Stomach (tissue), 9 donors: ENCODE results near the gene CHTF8. TPM values are rescaled to one million over a fixed set of nuclear protein-coding genes. Genes with fewer than 3 reads are reported as not detected.

ENCODE experiments used
- DNase-seq, 2 donors: peaks; one replicate each; pipeline versions ENCODE4 v3.0.0 to v3.0.0-alpha.2; 2013 to 2019
- H3K27ac ChIP-seq, 5 donors: fragments of 200-600 bp in 4 of 5; sonication (generic) in 4 of 5; one replicate each; pipeline ENCODE4 v1.5.1; 2013 to 2019; ENCODE audit warnings: mild to moderate bottlenecking in 1 of 5, moderate library complexity in 1 of 5
- H3K27me3 ChIP-seq, 3 donors: fragments of 200-600 bp; sonication (generic); one replicate each; pipeline ENCODE4 v1.5.1; 2017 to 2019; ENCODE audit warnings: mixed run types in 1 of 3
- H3K36me3 ChIP-seq, 4 donors: fragments of 200-600 bp; sonication (generic); 1 replicate in 3 of 4; 2 replicates in 1 of 4; pipeline ENCODE4 v1.5.1; 2016 to 2019
- H3K4me1 ChIP-seq, 4 donors: fragments of 200-600 bp; sonication (generic); one replicate each; pipeline ENCODE4 v1.5.1; 2016 to 2019
- H3K4me3 ChIP-seq, 4 donors: fragments of 200-600 bp; sonication (generic) in 3 of 4; one replicate each; pipeline ENCODE4 v1.5.1; 2016 to 2019; ENCODE audit warnings: mild to moderate bottlenecking in 1 of 4
- H3K9me3 ChIP-seq, 4 donors: fragments of 200-600 bp; sonication (generic); one replicate each; pipeline ENCODE4 v1.5.1; 2016 to 2019
- EP300 ChIP-seq: sonication (generic); formaldehyde crosslinking; IDR thresholded peaks from one replicate; pipeline ENCODE4 v1.6.1; 2017; ENCODE audit warnings: antibody characterized with exemption
- POLR2A ChIP-seq, 4 donors: fragments of 450-650 bp; IDR thresholded peaks; one replicate each; pipeline ENCODE4 v1.6.1; 2016; ENCODE audit warnings: antibody characterized with exemption in 4 of 4, control low read depth in 2 of 4, mild to moderate bottlenecking in 1 of 4, moderate library complexity in 1 of 4
- POLR2AphosphoS5 ChIP-seq, 3 donors: sonication (generic); formaldehyde crosslinking; IDR thresholded peaks; one replicate each; pipeline ENCODE4 v1.6.1; 2016; ENCODE audit warnings: antibody characterized with exemption in 3 of 3
- WGBS, 5 donors: extraction: QIAGEN DNeasy Blood & Tissue Kit in 3 of 5; methylation state at CpG; one replicate each; pipeline versions ENCODE4 v1.1.5 to v1.1.7; 2013 to 2018; 5-methylcytosine and 5-hydroxymethylcytosine counted together
- intact Hi-C: fragments of 100-400 bp; cut with DNase I; formaldehyde crosslinking; loops from one replicate; pipeline ENCODE4 v1.15.1; 2023; ENCODE audit warnings: low total_unique reads
- polyA plus RNA-seq, 3 donors: library from polyadenylated mRNA; stranded (reverse); fragments of 200-250 nt; gene quantifications; one replicate each; pipeline ENCODE4 v1.2.3, GENCODE V29; 2013
- total RNA-seq, 5 donors: library from RNA; depleted of rRNA; stranded (reverse); fragments of >200 nt; gene quantifications; one replicate each; pipeline versions ENCODE4 v1.1.0 to v1.2.3, GENCODE V29; 2014 to 2016
- TF ChIP-seq, protein P1 (sequence below), 7 experiments: fragments of 450-650 bp in 4 of 7; fragments of 200-600 bp in 3 of 7; sonication (generic) in 3 of 7; IDR thresholded peaks; one replicate each; pipeline ENCODE4 v1.5.1; 2016 to 2019; ENCODE audit warnings: antibody characterized with exemption in 7 of 7, control low read depth in 2 of 7, mild to moderate bottlenecking in 1 of 7
- donor health status: healthy with polysubstance abuse.
- donor health status: Bipolar disorder and iron deficiency.
- donor health status: healthy.

CHTF8 gene
- total and polyA plus RNA-seq, 8 donors, result 12.3 to 83.2 (median 48.9) TPM

DNA sequence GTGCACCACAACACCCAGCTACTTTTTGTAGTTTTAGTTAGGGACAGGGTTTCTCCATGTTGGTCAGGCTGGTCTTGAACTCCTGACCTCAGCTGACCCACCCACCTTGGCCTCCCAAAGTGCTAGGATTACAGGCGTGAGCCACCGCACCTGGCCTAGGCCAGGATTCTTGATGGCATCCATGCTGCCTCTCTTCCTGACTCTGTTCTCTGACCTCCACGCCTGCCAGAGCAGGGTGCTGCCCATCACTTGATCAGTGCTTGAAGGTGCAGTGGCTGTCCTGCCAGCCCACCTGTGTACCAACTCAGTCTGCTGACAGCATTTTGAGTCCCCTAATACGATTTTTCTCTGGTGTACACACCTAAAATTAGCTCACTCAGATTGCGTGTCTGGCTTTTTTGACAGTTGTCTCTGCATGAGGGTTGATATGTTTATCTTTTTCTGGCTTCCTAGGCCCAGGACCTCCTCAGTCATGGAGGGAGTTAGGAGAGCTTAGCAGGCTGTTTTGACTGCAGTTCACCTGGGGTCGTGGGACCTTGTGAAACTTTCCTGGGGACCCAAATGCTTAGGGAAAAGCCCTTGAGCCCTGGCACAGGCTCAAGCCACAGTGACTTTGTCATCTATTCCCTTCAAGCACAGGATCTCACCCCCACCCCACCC, 21.0 kb downstream of the CHTF8 start:
- H3K4me1 ChIP-seq, result peaks cover 18 to 33% (median 31%) of the 10 kb centered on the region in 4 donors
- no peak overlapping the region for H3K4me3 ChIP-seq
- TF ChIP-seq, protein P1, sequence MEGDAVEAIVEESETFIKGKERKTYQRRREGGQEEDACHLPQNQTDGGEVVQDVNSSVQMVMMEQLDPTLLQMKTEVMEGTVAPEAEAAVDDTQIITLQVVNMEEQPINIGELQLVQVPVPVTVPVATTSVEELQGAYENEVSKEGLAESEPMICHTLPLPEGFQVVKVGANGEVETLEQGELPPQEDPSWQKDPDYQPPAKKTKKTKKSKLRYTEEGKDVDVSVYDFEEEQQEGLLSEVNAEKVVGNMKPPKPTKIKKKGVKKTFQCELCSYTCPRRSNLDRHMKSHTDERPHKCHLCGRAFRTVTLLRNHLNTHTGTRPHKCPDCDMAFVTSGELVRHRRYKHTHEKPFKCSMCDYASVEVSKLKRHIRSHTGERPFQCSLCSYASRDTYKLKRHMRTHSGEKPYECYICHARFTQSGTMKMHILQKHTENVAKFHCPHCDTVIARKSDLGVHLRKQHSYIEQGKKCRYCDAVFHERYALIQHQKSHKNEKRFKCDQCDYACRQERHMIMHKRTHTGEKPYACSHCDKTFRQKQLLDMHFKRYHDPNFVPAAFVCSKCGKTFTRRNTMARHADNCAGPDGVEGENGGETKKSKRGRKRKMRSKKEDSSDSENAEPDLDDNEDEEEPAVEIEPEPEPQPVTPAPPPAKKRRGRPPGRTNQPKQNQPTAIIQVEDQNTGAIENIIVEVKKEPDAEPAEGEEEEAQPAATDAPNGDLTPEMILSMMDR (IDR thresholded peaks at IDR 0.05), result no peak
- TF ChIP-seq POLR2AphosphoS5 (IDR thresholded peaks at IDR 0.05) (no peak), EP300 (no peak), POLR2A (IDR thresholded peaks at IDR 0.05) (no peak)
- no peak for DNase-seq
- no peak overlapping the region for H3K27ac ChIP-seq
- intact Hi-C loops, result no loop called here
- H3K9me3 ChIP-seq, result no peaks in the 10 kb centered on the region
- peaks cover 0 to 26% (median 14%) of the 10 kb centered on the region in 3 donors for H3K27me3 ChIP-seq
- peaks cover 17 to 65% (median 55%) of the 10 kb centered on the region in 4 donors for H3K36me3 ChIP-seq
- 83 to 92% (median 90%) methylated on average over 6 of the region's 6 CpGs for whole genome bisulfite sequencing, 5 donors

DNA sequence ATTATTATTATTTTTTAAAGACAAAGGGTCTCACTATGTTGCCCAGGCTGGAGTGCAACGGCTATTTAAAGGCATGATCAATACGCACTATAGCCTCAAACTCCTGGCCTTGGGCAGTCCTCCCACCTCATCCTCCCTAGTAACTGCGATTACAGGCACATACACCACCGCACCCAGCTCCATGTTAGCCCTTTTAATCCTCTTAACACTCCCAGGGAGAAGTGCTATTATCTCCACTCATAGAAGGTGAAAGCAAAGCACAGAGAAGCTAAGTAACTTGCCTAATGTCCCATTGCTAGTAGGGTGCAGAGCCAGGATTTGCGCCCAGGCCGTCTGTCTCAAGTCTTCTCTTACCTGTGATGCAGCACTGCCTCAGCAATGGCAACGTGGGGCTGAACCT, 22.0 kb downstream of the CHTF8 start:
- 90 to 97% (median 93%) methylated on average over 7 of the region's 7 CpGs for WGBS, 5 donors
- peaks cover 14 to 56% (median 46%) of the 10 kb centered on the region in 4 donors for H3K36me3 ChIP-seq
- no peak for TF ChIP-seq POLR2AphosphoS5 (IDR thresholded peaks at IDR 0.05)
- TF ChIP-seq EP300, result no peak
- TF ChIP-seq POLR2A (IDR thresholded peaks at IDR 0.05), result no peak
- TF ChIP-seq, protein P1 (IDR thresholded peaks at IDR 0.05), result no peak
- intact Hi-C loops, result no loop called here
- no peak overlapping the region for H3K27ac ChIP-seq
- peaks cover 0 to 34% (median 20%) of the 10 kb centered on the region in 3 donors for H3K27me3 ChIP-seq
- H3K4me1 ChIP-seq, result peaks cover 18 to 41% (median 38%) of the 10 kb centered on the region in 4 donors
- no peaks in the 10 kb centered on the region for H3K9me3 ChIP-seq
- H3K4me3 ChIP-seq, result no peak overlapping the region
- DNase-seq, result no peak

DNA sequence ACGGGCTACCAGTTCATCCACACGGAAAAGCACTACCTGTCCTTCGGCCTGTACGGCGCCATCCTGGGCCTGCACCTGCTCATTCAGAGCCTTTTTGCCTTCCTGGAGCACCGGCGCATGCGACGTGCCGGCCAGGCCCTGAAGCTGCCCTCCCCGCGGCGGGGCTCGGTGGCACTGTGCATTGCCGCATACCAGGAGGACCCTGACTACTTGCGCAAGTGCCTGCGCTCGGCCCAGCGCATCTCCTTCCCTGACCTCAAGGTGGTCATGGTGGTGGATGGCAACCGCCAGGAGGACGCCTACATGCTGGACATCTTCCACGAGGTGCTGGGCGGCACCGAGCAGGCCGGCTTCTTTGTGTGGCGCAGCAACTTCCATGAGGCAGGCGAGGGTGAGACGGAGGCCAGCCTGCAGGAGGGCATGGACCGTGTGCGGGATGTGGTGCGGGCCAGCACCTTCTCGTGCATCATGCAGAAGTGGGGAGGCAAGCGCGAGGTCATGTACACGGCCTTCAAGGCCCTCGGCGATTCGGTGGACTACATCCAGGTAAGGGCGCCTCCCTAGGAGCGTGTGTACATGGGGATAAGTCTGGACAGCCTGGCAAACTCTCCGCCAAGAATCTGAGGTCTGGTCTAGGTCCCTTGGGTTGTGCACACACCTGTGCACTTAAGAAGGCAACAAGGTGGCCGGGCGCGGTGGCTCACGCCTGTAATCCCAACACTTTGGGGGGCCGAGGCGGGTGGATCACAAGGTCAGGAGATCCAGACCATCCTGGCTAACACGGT, 22.7 kb downstream of the CHTF8 start:
- H3K27ac ChIP-seq, result no peak overlapping the region
- 94 to 96% (median 94%) methylated on average over 25 to 48 of the region's 48 CpGs for WGBS, 5 donors
- peaks cover 7 to 49% (median 38%) of the 10 kb centered on the region in 4 donors for H3K36me3 ChIP-seq
- no peak for DNase-seq
- peaks cover 18 to 45% (median 42%) of the 10 kb centered on the region in 4 donors for H3K4me1 ChIP-seq
- no peaks in the 10 kb centered on the region for H3K9me3 ChIP-seq
- intact Hi-C loops, result no loop called here
- TF ChIP-seq POLR2A (IDR thresholded peaks at IDR 0.05) (no peak), EP300 (no peak), POLR2AphosphoS5 (IDR thresholded peaks at IDR 0.05) (no peak)
- TF ChIP-seq, protein P1 (IDR thresholded peaks at IDR 0.05), result no peak
- H3K27me3 ChIP-seq, result peaks cover 0 to 39% (median 20%) of the 10 kb centered on the region in 3 donors
- H3K4me3 ChIP-seq, result no peak overlapping the region

DNA sequence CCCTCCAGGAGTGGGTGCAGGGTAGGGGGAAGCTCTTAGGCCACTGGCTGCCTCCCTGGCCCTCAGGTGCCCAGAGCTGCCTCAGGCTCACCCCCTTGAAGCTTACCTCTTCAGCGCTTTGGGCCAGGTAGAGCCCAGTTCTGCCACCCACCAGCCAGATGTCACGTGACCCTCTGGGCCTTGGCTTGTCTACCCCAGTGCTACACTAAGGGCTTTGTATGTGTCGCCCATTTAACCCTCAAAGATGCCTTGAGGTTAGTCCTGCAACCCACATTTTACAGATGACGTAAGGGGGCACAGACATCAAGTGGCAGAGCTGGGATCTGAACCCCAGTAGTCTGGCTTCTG, 23.5 kb downstream of the CHTF8 start:
- WGBS, 5 donors, result 91 to 100% (median 93%) methylated on average over 2 to 4 of the region's 4 CpGs
- no peaks in the 10 kb centered on the region for H3K9me3 ChIP-seq
- peaks cover 0 to 39% (median 20%) of the 10 kb centered on the region in 3 donors for H3K27me3 ChIP-seq
- peaks cover 18 to 45% (median 42%) of the 10 kb centered on the region in 4 donors for H3K4me1 ChIP-seq
- no peak for DNase-seq
- TF ChIP-seq, protein P1 (IDR thresholded peaks at IDR 0.05), result no peak
- TF ChIP-seq EP300, result no peak
- TF ChIP-seq POLR2A (IDR thresholded peaks at IDR 0.05), result no peak
- TF ChIP-seq POLR2AphosphoS5 (IDR thresholded peaks at IDR 0.05), result no peak
- intact Hi-C loops, result no loop called here
- peaks cover 0 to 41% (median 30%) of the 10 kb centered on the region in 4 donors for H3K36me3 ChIP-seq
- no peak overlapping the region for H3K27ac ChIP-seq
- H3K4me3 ChIP-seq, result no peak overlapping the region
